ENCODE measurements around the gene ECE2. TPM values are rescaled to one million over a fixed set of nuclear protein-coding genes. Genes with fewer than 3 reads are reported as not detected.

The ECE2 gene
- total RNA-seq, 2 experiments from 2014 or later, result not detected

DNA sequence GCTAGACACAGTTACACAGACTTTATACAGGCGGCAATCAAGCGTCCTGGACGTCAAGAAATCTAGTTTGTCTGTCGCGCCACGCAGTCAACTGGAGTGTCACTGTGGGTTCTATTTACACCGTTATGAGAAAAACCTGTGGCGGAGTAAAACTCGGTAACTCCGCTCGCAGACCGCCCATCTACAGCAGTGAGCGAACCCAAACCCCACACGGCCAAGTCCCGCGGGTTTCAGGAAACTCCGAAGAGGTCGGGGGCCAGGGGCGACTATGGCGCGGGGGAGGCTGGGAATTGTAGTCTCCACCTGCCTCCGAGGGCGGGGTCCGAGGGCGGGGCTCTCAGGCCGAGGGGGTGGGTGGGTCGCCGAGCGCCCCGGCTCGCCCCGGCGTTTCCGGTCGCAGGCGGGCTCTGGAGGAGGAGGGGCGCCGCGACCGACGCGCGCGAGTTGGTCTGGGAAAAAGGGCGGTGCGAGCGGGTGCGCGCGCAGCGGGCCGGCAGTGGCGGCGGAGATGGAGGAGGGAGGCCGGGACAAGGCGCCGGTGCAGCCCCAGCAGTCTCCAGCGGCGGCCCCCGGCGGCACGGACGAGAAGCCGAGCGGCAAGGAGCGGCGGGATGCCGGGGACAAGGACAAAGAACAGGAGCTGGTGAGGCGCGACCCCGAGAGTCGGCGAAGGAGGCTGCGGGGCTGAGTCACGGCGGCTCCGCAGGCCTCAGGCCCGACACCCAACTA, 23.1 kb downstream of the ECE2 start, which contains the start of gene PSMD2:
PSMD2 (plus strand) TSS at position 483 of the 729 bp plus-strand sequence; CDS start at position 509, 26 bp downstream.
- peak; percentile 97 for DNase-seq (ENCODE audit: low spot score)
- Histone ChIP-seq H3K4me3 (ENCODE audit: low read depth, low read length, poor library complexity, severe bottlenecking) (peak within 1 kb of the TSS; percentile 96), H3K27ac (ENCODE audit: low read depth, low read length, poor library complexity, severe bottlenecking) (peak within 1 kb of the TSS; percentile 24), H3K9me2 (ENCODE audit: insufficient read depth, low read length) (no peaks in the 10 kb centered on the region), H2AFZ (ENCODE audit: low read length) (peak within 1 kb of the TSS; percentile 90), H3K79me2 (ENCODE audit: insufficient read depth, low read depth, low read length) (peaks cover 18% of the 10 kb centered on the region), H3K9me3 (ENCODE audit: low read length) (no peaks in the 10 kb centered on the region), H3K4me1 (ENCODE audit: insufficient read depth, low read length, poor library complexity, severe bottlenecking) (peaks cover 12% of the 10 kb centered on the region), H3K36me3 (ENCODE audit: insufficient read depth, low read length) (peaks cover 44% of the 10 kb centered on the region), H3K4me2 (ENCODE audit: low read length) (peak within 1 kb of the TSS; percentile 87), H4K20me1 (ENCODE audit: insufficient read depth, low read length) (peaks cover 12% of the 10 kb centered on the region; the same call in 1 of the 2 replicates)
- no TSS peak for BruUV-seq (replicated peaks)
- intact Hi-C loops (cut with micrococcal nuclease; ENCODE audit: unreplicated experiment), result loop anchor here (1.0 to 5.0 kb wide), 5 partner anchors 15 to 162 kb away; partner anchors contain the start of genes AP2M1, EEF1AKMT4, EIF2B5 and EIF4G1
- POLR2A ChIA-PET, result interaction anchor here (0.9 to 1.4 kb wide), 2 partner anchors 51 to 113 kb away, joined by 3 read pairs; partner anchors contain the start of gene ABCF3
- CTCF ChIA-PET (ENCODE audit: unreplicated experiment), result no interaction called here
- no peak for TF ChIP-seq EZH2phosphoT487 (IDR thresholded peaks at IDR 0.05; ENCODE audit: borderline replicate concordance, low read depth, low read length)
- TF ChIP-seq, protein P1, sequence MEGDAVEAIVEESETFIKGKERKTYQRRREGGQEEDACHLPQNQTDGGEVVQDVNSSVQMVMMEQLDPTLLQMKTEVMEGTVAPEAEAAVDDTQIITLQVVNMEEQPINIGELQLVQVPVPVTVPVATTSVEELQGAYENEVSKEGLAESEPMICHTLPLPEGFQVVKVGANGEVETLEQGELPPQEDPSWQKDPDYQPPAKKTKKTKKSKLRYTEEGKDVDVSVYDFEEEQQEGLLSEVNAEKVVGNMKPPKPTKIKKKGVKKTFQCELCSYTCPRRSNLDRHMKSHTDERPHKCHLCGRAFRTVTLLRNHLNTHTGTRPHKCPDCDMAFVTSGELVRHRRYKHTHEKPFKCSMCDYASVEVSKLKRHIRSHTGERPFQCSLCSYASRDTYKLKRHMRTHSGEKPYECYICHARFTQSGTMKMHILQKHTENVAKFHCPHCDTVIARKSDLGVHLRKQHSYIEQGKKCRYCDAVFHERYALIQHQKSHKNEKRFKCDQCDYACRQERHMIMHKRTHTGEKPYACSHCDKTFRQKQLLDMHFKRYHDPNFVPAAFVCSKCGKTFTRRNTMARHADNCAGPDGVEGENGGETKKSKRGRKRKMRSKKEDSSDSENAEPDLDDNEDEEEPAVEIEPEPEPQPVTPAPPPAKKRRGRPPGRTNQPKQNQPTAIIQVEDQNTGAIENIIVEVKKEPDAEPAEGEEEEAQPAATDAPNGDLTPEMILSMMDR (conservative IDR thresholded peaks at IDR 0.05; ENCODE audit: low read length), result no peak

DNA sequence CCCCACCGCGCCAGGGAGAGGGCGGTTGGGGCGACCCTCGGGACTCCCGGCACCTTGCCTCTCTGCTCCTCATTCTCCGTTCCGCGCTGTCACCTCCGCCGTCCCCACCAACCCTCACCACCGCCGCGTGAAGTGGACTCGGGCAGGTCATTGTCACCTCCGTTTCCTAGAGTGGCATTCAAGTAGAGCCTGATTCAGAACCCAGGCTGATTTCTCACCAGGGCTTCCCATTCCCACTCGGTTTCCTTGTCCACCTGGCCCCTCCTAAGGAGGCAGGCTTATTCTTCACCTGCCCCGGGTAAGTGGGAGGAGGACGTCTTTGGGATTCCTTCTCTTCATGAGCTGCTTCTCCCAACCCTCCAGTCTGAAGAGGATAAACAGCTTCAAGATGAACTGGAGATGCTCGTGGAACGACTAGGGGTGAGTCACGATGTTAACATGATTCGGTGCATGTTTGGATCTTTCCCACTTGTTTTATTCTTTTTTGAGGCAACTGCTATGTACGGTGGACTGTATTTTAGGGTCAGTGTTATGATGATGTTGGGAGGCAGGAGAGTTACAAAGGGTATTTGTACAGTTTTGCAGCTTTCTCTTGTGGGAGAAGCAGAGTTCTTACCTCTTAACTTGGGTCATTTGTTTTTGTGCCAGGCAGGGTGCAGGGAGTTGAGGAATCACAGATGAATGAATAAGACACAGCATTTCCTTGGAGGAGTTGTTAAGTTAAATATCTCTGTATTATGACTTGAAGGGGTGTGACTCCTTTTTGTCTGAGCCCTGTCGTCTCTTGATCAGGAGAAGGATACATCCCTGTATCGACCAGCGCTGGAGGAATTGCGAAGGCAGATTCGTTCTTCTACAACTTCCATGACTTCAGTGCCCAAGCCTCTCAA, 23.9 kb downstream of the ECE2 start:
- TF ChIP-seq, protein P1 (conservative IDR thresholded peaks at IDR 0.05; ENCODE audit: low read length), result no peak
- TF ChIP-seq EZH2phosphoT487 (IDR thresholded peaks at IDR 0.05; ENCODE audit: borderline replicate concordance, low read depth, low read length), result no peak
- peak overlapping the region; percentile 96 for H3K4me3 ChIP-seq (ENCODE audit: low read depth, low read length, poor library complexity, severe bottlenecking)
- no peaks in the 10 kb centered on the region for H3K9me2 ChIP-seq (ENCODE audit: insufficient read depth, low read length)
- peaks cover 12% of the 10 kb centered on the region; the same call in 1 of the 2 replicates for H4K20me1 ChIP-seq (ENCODE audit: insufficient read depth, low read length)
- peak overlapping the region; percentile 87 for H3K4me2 ChIP-seq (ENCODE audit: low read length)
- peak overlapping the region; percentile 19 for H3K27ac ChIP-seq (ENCODE audit: low read depth, low read length, poor library complexity, severe bottlenecking)
- peaks cover 52% of the 10 kb centered on the region for H3K36me3 ChIP-seq (ENCODE audit: insufficient read depth, low read length)
- ChIA-PET POLR2A (interaction anchor here (0.9 to 1.4 kb wide), 2 partner anchors 52 to 114 kb away, joined by 3 read pairs; partner anchors contain the start of gene ABCF3), CTCF (ENCODE audit: unreplicated experiment) (no interaction called here)
- H3K9me3 ChIP-seq (ENCODE audit: low read length), result no peaks in the 10 kb centered on the region
- BruUV-seq (replicated peaks), result no TSS peak
- no peak for DNase-seq (ENCODE audit: low spot score)
- H3K79me2 ChIP-seq (ENCODE audit: insufficient read depth, low read depth, low read length), result peaks cover 18% of the 10 kb centered on the region
- peaks cover 12% of the 10 kb centered on the region for H3K4me1 ChIP-seq (ENCODE audit: insufficient read depth, low read length, poor library complexity, severe bottlenecking)
- intact Hi-C loops (cut with micrococcal nuclease; ENCODE audit: unreplicated experiment), result loop anchor here (1.0 to 5.0 kb wide), 5 partner anchors 15 to 162 kb away; partner anchors contain the start of genes AP2M1, EEF1AKMT4, EIF2B5 and EIF4G1
- H2AFZ ChIP-seq (ENCODE audit: low read length), result no peak overlapping the region

All from OCI-LY7 (cell line).